Measurements from ENCODE around the gene NPAS4. TPM values are rescaled to one million over a fixed set of nuclear protein-coding genes. Genes with fewer than 3 reads are reported as not detected.

Gene NPAS4
- total and polyA plus RNA-seq, 2 experiments from 2014 or later, result not detected

DNA sequence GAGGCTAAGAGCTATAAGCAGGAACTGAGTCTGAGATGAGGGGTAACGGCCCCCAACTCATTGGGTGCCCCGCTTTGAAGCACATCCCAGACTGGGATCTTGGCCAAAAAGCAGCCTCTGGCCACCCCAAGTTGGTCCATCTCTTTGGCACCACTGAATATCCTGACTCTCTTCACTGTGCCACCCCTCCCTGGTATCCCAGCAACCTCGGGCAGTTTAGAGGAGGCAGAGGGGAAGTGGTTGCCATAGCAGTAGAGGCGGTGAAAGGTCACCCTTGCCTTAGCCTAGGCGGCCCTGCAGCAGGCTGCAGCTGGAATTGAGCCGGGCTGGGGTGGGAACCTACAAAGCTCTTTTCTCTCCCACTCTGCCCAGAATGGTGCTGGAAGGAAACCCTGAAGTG lies 46.9 kb downstream of the NPAS4 start:
- no peak overlapping the region for H3K27ac ChIP-seq
- DNase-seq, result peak; percentile 25
- in situ Hi-C loops (cut with MboI), result no loop called here
- no peaks in the 10 kb centered on the region for H3K79me2 ChIP-seq (ENCODE audit: insufficient read depth)
- H3K9me2 ChIP-seq (ENCODE audit: insufficient read depth), result no peaks in the 10 kb centered on the region
- peak overlapping the region; percentile 82 for H2AFZ ChIP-seq
- no peaks in the 10 kb centered on the region for H3K27me3 ChIP-seq (replicated peaks; ENCODE audit: insufficient read depth)
- H3K4me3 ChIP-seq, result peak overlapping the region; percentile 85
- peak overlapping the region; percentile 86 for H3K4me2 ChIP-seq (ENCODE audit: unreplicated experiment)
- no peak for TF ChIP-seq EZH2phosphoT487 (IDR thresholded peaks at IDR 0.05; ENCODE audit: insufficient read depth, low read depth)
- TF ChIP-seq EZH2 (IDR thresholded peaks at IDR 0.05; ENCODE audit: insufficient read depth, poor library complexity, severe bottlenecking), result no peak
- H3K4me1 ChIP-seq (ENCODE audit: insufficient read depth), result no peaks in the 10 kb centered on the region
- no peaks in the 10 kb centered on the region for H3K9me3 ChIP-seq (ENCODE audit: low read depth)
- no peaks in the 10 kb centered on the region for H4K20me1 ChIP-seq (ENCODE audit: insufficient read depth)
- H3K9ac ChIP-seq, result peak overlapping the region; percentile 79
- no peaks in the 10 kb centered on the region for H3F3A ChIP-seq (ENCODE audit: insufficient read depth)
- 44 to 49% methylated on average over 6 of the region's 6 CpGs for WGBS, 2 experiments (ENCODE audit: low coverage in 1 of 2, low lambda C conversion rate in 2 of 2, missing lambda C conversion rate in 2 of 2)
- H3K36me3 ChIP-seq (ENCODE audit: low read depth), result no peaks in the 10 kb centered on the region

DNA sequence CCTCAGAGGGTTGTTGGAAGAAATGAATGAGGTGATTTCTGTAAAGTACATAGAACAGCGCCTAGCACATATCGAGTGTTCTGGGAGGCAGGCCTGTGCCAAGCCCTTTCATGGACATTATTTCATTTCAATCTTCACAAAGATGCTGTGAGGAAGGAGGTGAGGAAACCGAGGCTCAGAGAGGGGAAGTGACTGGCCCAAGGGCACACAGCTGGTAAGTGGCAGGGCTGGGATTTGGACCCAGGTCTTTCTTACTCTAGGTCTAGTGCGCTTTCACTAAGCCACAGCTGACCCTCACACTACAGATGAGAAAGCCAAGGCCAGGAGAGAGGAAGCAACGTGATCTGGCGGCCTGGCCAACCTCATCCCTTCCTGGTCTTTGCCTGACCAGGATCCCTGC lies 47.9 kb downstream of the NPAS4 start:
- Histone ChIP-seq H3K4me3 (no peak overlapping the region), H3K79me2 (ENCODE audit: insufficient read depth) (no peaks in the 10 kb centered on the region), H4K20me1 (ENCODE audit: insufficient read depth) (no peaks in the 10 kb centered on the region), H3K27me3 (replicated peaks; ENCODE audit: insufficient read depth) (no peaks in the 10 kb centered on the region), H2AFZ (no peak overlapping the region), H3K36me3 (ENCODE audit: low read depth) (no peaks in the 10 kb centered on the region), H3K4me1 (ENCODE audit: insufficient read depth) (no peaks in the 10 kb centered on the region), H3K4me2 (ENCODE audit: unreplicated experiment) (no peak overlapping the region), H3K27ac (no peak overlapping the region), H3K9ac (no peak overlapping the region), H3K9me2 (ENCODE audit: insufficient read depth) (no peaks in the 10 kb centered on the region), H3K9me3 (ENCODE audit: low read depth) (no peaks in the 10 kb centered on the region), H3F3A (ENCODE audit: insufficient read depth) (no peaks in the 10 kb centered on the region)
- in situ Hi-C loops (cut with MboI), result no loop called here
- no peak for TF ChIP-seq EZH2 (IDR thresholded peaks at IDR 0.05; ENCODE audit: insufficient read depth, poor library complexity, severe bottlenecking)
- TF ChIP-seq EZH2phosphoT487 (IDR thresholded peaks at IDR 0.05; ENCODE audit: insufficient read depth, low read depth), result no peak
- 87 to 92% methylated on average over 6 of the region's 6 CpGs for WGBS, 2 experiments (ENCODE audit: low coverage in 1 of 2, low lambda C conversion rate in 2 of 2, missing lambda C conversion rate in 2 of 2)
- DNase-seq, result no peak

GRCh38 chr11:66469441-66469840 lies 48.6 kb downstream of the NPAS4 start:
- in situ Hi-C loops (cut with MboI), result no loop called here

GRCh38 chr11:66470015-66470414 lies 49.2 kb downstream of the NPAS4 start:
- in situ Hi-C loops (cut with MboI), result no loop called here
- 98 to 100% methylated on average over 3 of the region's 3 CpGs for WGBS, 2 experiments (ENCODE audit: low coverage in 1 of 2, low lambda C conversion rate in 2 of 2, missing lambda C conversion rate in 2 of 2)
- TF ChIP-seq EZH2 (IDR thresholded peaks at IDR 0.05; ENCODE audit: insufficient read depth, poor library complexity, severe bottlenecking) (no peak), EZH2phosphoT487 (IDR thresholded peaks at IDR 0.05; ENCODE audit: insufficient read depth, low read depth) (no peak)

More at GRCh38 chr11:66469441-66469840, 48.6 kb downstream of the NPAS4 start:
- no peak overlapping the region for H3K9ac ChIP-seq
- no peak overlapping the region for H2AFZ ChIP-seq
- H3K4me3 ChIP-seq, result no peak overlapping the region
- no peaks in the 10 kb centered on the region for H3K27me3 ChIP-seq (replicated peaks; ENCODE audit: insufficient read depth)
- H3K9me2 ChIP-seq (ENCODE audit: insufficient read depth), result no peaks in the 10 kb centered on the region
- H3K27ac ChIP-seq, result no peak overlapping the region
- H3K4me1 ChIP-seq (ENCODE audit: insufficient read depth), result no peaks in the 10 kb centered on the region
- WGBS, 2 experiments (ENCODE audit: low coverage in 1 of 2, low lambda C conversion rate in 2 of 2, missing lambda C conversion rate in 2 of 2), result 50 to 60% methylated on average over 1 of the region's 1 CpG
- no peaks in the 10 kb centered on the region for H3K36me3 ChIP-seq (ENCODE audit: low read depth)
- no peaks in the 10 kb centered on the region for H3K9me3 ChIP-seq (ENCODE audit: low read depth)
- no peaks in the 10 kb centered on the region for H3F3A ChIP-seq (ENCODE audit: insufficient read depth)
- DNase-seq, result no peak
- no peak for TF ChIP-seq EZH2 (IDR thresholded peaks at IDR 0.05; ENCODE audit: insufficient read depth, poor library complexity, severe bottlenecking)
- no peak for TF ChIP-seq EZH2phosphoT487 (IDR thresholded peaks at IDR 0.05; ENCODE audit: insufficient read depth, low read depth)
- H4K20me1 ChIP-seq (ENCODE audit: insufficient read depth), result no peaks in the 10 kb centered on the region
- H3K79me2 ChIP-seq (ENCODE audit: insufficient read depth), result no peaks in the 10 kb centered on the region
- no peak overlapping the region for H3K4me2 ChIP-seq (ENCODE audit: unreplicated experiment)

DNA sequence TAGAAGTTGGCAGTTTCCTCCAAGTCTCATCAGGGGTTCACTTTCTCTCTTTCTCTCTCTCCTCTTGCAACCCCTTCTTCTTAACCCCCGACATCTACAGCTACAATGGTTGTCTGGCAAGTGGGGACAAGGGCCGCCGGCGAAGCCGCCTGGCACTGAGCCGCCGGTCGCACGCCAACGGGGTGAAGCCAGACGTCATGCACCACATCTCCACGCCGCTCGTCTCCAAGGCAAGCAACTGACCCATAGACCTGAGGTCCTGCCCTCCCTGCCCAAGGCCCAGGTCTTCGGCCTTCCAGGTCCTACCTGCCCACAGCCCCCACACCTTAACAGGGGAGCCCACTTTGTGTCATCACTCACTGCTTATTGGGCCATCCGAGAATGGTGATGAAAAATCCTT lies 50.3 kb downstream of the NPAS4 start:
- Histone ChIP-seq H3K9me3 (ENCODE audit: low read depth) (no peaks in the 10 kb centered on the region), H3F3A (ENCODE audit: insufficient read depth) (no peaks in the 10 kb centered on the region), H3K27me3 (replicated peaks; ENCODE audit: insufficient read depth) (no peaks in the 10 kb centered on the region), H2AFZ (no peak overlapping the region), H3K4me1 (ENCODE audit: insufficient read depth) (no peaks in the 10 kb centered on the region), H3K36me3 (ENCODE audit: low read depth) (no peaks in the 10 kb centered on the region), H3K79me2 (ENCODE audit: insufficient read depth) (no peaks in the 10 kb centered on the region), H3K27ac (no peak overlapping the region), H3K4me3 (no peak overlapping the region), H3K4me2 (ENCODE audit: unreplicated experiment) (no peak overlapping the region), H3K9ac (no peak overlapping the region), H4K20me1 (ENCODE audit: insufficient read depth) (no peaks in the 10 kb centered on the region), H3K9me2 (ENCODE audit: insufficient read depth) (no peaks in the 10 kb centered on the region)
- 92 to 96% methylated on average over 16 of the region's 16 CpGs for WGBS, 2 experiments (ENCODE audit: low coverage in 1 of 2, low lambda C conversion rate in 2 of 2, missing lambda C conversion rate in 2 of 2)
- TF ChIP-seq EZH2 (IDR thresholded peaks at IDR 0.05; ENCODE audit: insufficient read depth, poor library complexity, severe bottlenecking) (no peak), EZH2phosphoT487 (IDR thresholded peaks at IDR 0.05; ENCODE audit: insufficient read depth, low read depth) (no peak)
- no peak for DNase-seq
- in situ Hi-C loops (cut with MboI), result no loop called here

More at GRCh38 chr11:66470015-66470414, 49.2 kb downstream of the NPAS4 start:
- H3K4me3 ChIP-seq, result no peak overlapping the region
- H3K9ac ChIP-seq, result no peak overlapping the region
- no peaks in the 10 kb centered on the region for H4K20me1 ChIP-seq (ENCODE audit: insufficient read depth)
- H3K4me1 ChIP-seq (ENCODE audit: insufficient read depth), result no peaks in the 10 kb centered on the region
- H2AFZ ChIP-seq, result no peak overlapping the region
- H3K4me2 ChIP-seq (ENCODE audit: unreplicated experiment), result no peak overlapping the region
- H3K9me2 ChIP-seq (ENCODE audit: insufficient read depth), result no peaks in the 10 kb centered on the region
- H3F3A ChIP-seq (ENCODE audit: insufficient read depth), result no peaks in the 10 kb centered on the region
- H3K36me3 ChIP-seq (ENCODE audit: low read depth), result no peaks in the 10 kb centered on the region
- H3K27me3 ChIP-seq (replicated peaks; ENCODE audit: insufficient read depth), result no peaks in the 10 kb centered on the region
- H3K79me2 ChIP-seq (ENCODE audit: insufficient read depth), result no peaks in the 10 kb centered on the region
- H3K9me3 ChIP-seq (ENCODE audit: low read depth), result no peaks in the 10 kb centered on the region
- DNase-seq, result no peak
- H3K27ac ChIP-seq, result no peak overlapping the region
